Ovary (tissue), 3 donors: ENCODE measurements around the gene MAGI1.

ENCODE experiments used
- EP300 ChIP-seq: sonication (generic); formaldehyde crosslinking; IDR thresholded peaks from one replicate; pipeline ENCODE4 v1.6.1; 2017; ENCODE audit warnings: antibody characterized with exemption
- POLR2A ChIP-seq: fragments of 450-650 bp; IDR thresholded peaks from one replicate; pipeline ENCODE4 v1.6.1; 2017; ENCODE audit warnings: antibody characterized with exemption, mild to moderate bottlenecking, moderate library complexity
- TF ChIP-seq, protein P1 (sequence below), 3 donors: fragments of 450-650 bp in 2 of 3; fragments of 200-600 bp in 1 of 3; IDR thresholded peaks; one replicate each; pipeline versions ENCODE4 v1.5.1 to v1.8.0; 2016 to 2022; ENCODE audit warnings: antibody characterized with exemption in 3 of 3, mild to moderate bottlenecking in 1 of 3
- donor health status: DM: no; HTN: no; CAD: no.

DNA sequence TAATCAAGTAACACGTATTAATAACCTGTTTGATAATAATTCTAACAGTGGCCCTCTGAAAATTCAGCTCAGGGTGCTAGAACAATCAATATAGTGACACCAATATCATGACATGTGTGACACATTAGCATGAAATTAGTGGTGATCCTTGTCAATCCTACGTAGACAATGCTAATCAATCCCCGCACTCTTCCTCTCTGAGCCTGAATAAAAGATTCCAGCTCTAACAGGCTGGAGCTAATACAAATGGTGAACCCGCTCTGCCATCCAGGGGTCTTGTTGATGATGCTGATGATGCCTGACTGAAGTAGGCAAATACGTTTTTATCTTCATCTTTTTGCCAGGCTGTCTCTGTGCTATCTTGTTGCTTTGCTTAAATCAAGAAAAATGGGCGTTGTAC, 462.5 kb downstream of the MAGI1 start:
- TF ChIP-seq, protein P1, sequence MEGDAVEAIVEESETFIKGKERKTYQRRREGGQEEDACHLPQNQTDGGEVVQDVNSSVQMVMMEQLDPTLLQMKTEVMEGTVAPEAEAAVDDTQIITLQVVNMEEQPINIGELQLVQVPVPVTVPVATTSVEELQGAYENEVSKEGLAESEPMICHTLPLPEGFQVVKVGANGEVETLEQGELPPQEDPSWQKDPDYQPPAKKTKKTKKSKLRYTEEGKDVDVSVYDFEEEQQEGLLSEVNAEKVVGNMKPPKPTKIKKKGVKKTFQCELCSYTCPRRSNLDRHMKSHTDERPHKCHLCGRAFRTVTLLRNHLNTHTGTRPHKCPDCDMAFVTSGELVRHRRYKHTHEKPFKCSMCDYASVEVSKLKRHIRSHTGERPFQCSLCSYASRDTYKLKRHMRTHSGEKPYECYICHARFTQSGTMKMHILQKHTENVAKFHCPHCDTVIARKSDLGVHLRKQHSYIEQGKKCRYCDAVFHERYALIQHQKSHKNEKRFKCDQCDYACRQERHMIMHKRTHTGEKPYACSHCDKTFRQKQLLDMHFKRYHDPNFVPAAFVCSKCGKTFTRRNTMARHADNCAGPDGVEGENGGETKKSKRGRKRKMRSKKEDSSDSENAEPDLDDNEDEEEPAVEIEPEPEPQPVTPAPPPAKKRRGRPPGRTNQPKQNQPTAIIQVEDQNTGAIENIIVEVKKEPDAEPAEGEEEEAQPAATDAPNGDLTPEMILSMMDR (IDR thresholded peaks at IDR 0.05): no peak
- TF ChIP-seq POLR2A (no peak), EP300 (no peak)
